Measurements from ENCODE around the gene METTL18. TPM values are rescaled to one million over a fixed set of nuclear protein-coding genes. Genes with fewer than 3 reads are reported as not detected.
A peak's percentile ranks its signal among the peaks of the same experiment; 100 is the strongest.

The METTL18 gene
- polyA plus RNA-seq, 3 donors: 0.68 to 2.5 (median 2.3) TPM

- DNase-seq: peak; percentile 27 to 52 (median 37)
- intact Hi-C loops (cut with micrococcal nuclease): loop anchor here (5.0 to 10.0 kb wide), 3 partner anchors 225 to 257 kb away; partner anchors contain the start of gene F5 (in 1 of the 2)
- no peak overlapping the region for H3K4me3 Mint-ChIP-seq
- Histone ChIP-seq H3K36me3 (replicated peaks in 1 of 2; ENCODE audit: control insufficient read depth in 1 of 2, insufficient read depth in 2 of 2, low read length in 2 of 2) (peaks cover 18 to 65% of the 10 kb centered on the region in 2 donors), H3K4me2 (replicated peaks; ENCODE audit: extremely low read depth, low read length, poor library complexity, severe bottlenecking) (no peak overlapping the region), H3K27me3 (ENCODE audit: control insufficient read depth in 2 of 2, insufficient read depth in 2 of 2, low read length in 2 of 2) (no peaks in the 10 kb centered on the region), H3K27ac (ENCODE audit: low read depth in 1 of 2, low read length in 2 of 2) (no peak overlapping the region), H2AFZ (ENCODE audit: insufficient read depth, low read depth, low read length, poor library complexity, severe bottlenecking) (no peak overlapping the region), H3K9me3 (replicated peaks in 1 of 2; ENCODE audit: control insufficient read depth in 1 of 2, insufficient read depth in 1 of 2, low read length in 2 of 2) (no peaks in the 10 kb centered on the region), H3K79me2 (ENCODE audit: insufficient read depth, low read length) (no peaks in the 10 kb centered on the region), H3K9ac (ENCODE audit: insufficient read depth, low read length, poor library complexity, severe bottlenecking) (no peak overlapping the region), H4K20me1 (ENCODE audit: insufficient read depth, low read length) (no peaks in the 10 kb centered on the region), H3K4me1 (ENCODE audit: control insufficient read depth in 1 of 2, insufficient read depth in 2 of 2, low read length in 2 of 2) (no peaks in the 10 kb centered on the region), H3K4me3 (replicated peaks in 1 of 3; ENCODE audit: low read depth in 2 of 3, low read length in 3 of 3) (no peak overlapping the region)
- TF ChIP-seq CTCF (IDR thresholded peaks at IDR 0.05): peak; percentile 76
- peak overlapping the region in 1 of 7 donors; percentile 68 for H3K27ac Mint-ChIP-seq
- H3K27me3 Mint-ChIP-seq (ENCODE audit: low read depth in 3 of 3): peaks cover 0 to 2% (median 0%) of the 10 kb centered on the region in 3 donors
- H3K4me1 Mint-ChIP-seq: no peaks in the 10 kb centered on the region
- H3K36me3 Mint-ChIP-seq: peaks cover 31 to 51% of the 10 kb centered on the region in 2 donors
- no CpG with 5 or more reads among the region's 4 CpGs for WGBS (ENCODE audit: insufficient coverage)
- no peaks in the 10 kb centered on the region for H3K9me3 Mint-ChIP-seq
Measured at GRCh38 chr1:169809370-169810095, 14.8 kb upstream of the METTL18 start.

- Mint-ChIP-seq H3K36me3 (peaks cover 30 to 53% of the 10 kb centered on the region in 2 donors), H3K27ac (peak overlapping the region in 1 of 7 donors; percentile 26)
Measured at GRCh38 chr1:169804941-169805340, 10.2 kb upstream of the METTL18 start.

More at GRCh38 chr1:169804941-169805340, 10.2 kb upstream of the METTL18 start:
- H3K9me3 ChIP-seq (replicated peaks in 1 of 2; ENCODE audit: control insufficient read depth in 1 of 2, insufficient read depth in 1 of 2, low read length in 2 of 2): no peaks in the 10 kb centered on the region
- no peak for TF ChIP-seq CTCF (IDR thresholded peaks at IDR 0.05)
- Mint-ChIP-seq H3K4me1 (peaks cover 8% of the 10 kb centered on the region), H3K9me3 (no peaks in the 10 kb centered on the region), H3K27me3 (ENCODE audit: low read depth in 3 of 3) (no peaks in the 10 kb centered on the region), H3K4me3 (no peak overlapping the region)
- intact Hi-C loops (cut with micrococcal nuclease): loop anchor here (5.0 to 10.0 kb wide), 2 partner anchors 220 to 253 kb away; partner anchors contain the start of gene F5 (in 1 of the 2)
- H2AFZ ChIP-seq (ENCODE audit: insufficient read depth, low read depth, low read length, poor library complexity, severe bottlenecking): no peak overlapping the region
- H3K9ac ChIP-seq (ENCODE audit: insufficient read depth, low read length, poor library complexity, severe bottlenecking): no peak overlapping the region
- H3K36me3 ChIP-seq (replicated peaks in 1 of 2; ENCODE audit: control insufficient read depth in 1 of 2, insufficient read depth in 2 of 2, low read length in 2 of 2): peaks cover 28 to 56% of the 10 kb centered on the region in 2 donors
- DNase-seq: no peak
- no peak overlapping the region for H3K27ac ChIP-seq (ENCODE audit: low read depth in 1 of 2, low read length in 2 of 2)
- H3K4me3 ChIP-seq (replicated peaks in 1 of 3; ENCODE audit: low read depth in 2 of 3, low read length in 3 of 3): no peak overlapping the region
- peaks cover 1% of the 10 kb centered on the region for H3K79me2 ChIP-seq (ENCODE audit: insufficient read depth, low read length)
- no peaks in the 10 kb centered on the region for H4K20me1 ChIP-seq (ENCODE audit: insufficient read depth, low read length)
- peaks cover 5 to 8% of the 10 kb centered on the region in 2 donors for H3K4me1 ChIP-seq (ENCODE audit: control insufficient read depth in 1 of 2, insufficient read depth in 2 of 2, low read length in 2 of 2)
- H3K27me3 ChIP-seq (ENCODE audit: control insufficient read depth in 2 of 2, insufficient read depth in 2 of 2, low read length in 2 of 2): no peaks in the 10 kb centered on the region
- no CpG with 5 or more reads among the region's 2 CpGs for WGBS (ENCODE audit: insufficient coverage)
- no peak overlapping the region for H3K4me2 ChIP-seq (replicated peaks; ENCODE audit: extremely low read depth, low read length, poor library complexity, severe bottlenecking)
